Type B pancreatic cell (in vitro differentiated cells): ENCODE measurements around the gene NUDCD3. TPM values are rescaled to one million over a fixed set of nuclear protein-coding genes. Genes with fewer than 3 reads are reported as not detected.

Source experiments
- DNase-seq: peaks from one replicate; pipeline ENCODE4 v3.0.0; 2021; ENCODE audit warnings: mixed read lengths; ENCODE audit not compliant: unreplicated experiment; ENCODE audit errors: extremely low spot score
- H3K27ac Mint-ChIP-seq: 2 replicates; pipeline ENCODE4 v1.8.0; 2021; ENCODE audit warnings: mild to moderate bottlenecking, mixed read lengths
- H3K27me3 Mint-ChIP-seq: 2 replicates; pipeline ENCODE4 v1.8.0; 2021; ENCODE audit warnings: mixed read lengths
- H3K36me3 Mint-ChIP-seq: 2 replicates; pipeline ENCODE4 v1.8.0; 2021; ENCODE audit warnings: mixed read lengths
- H3K4me1 Mint-ChIP-seq: one replicate; pipeline ENCODE4 v1.8.0; 2021; ENCODE audit warnings: mixed read lengths; ENCODE audit not compliant: unreplicated experiment
- H3K4me3 Mint-ChIP-seq: 2 replicates; pipeline ENCODE4 v1.8.0; 2021; ENCODE audit warnings: mild to moderate bottlenecking, mixed read lengths
- H3K9me3 Mint-ChIP-seq: 2 replicates; pipeline ENCODE4 v1.8.0; 2021; ENCODE audit warnings: mixed read lengths
- total RNA-seq: library from RNA; stranded (reverse); gene quantifications from 2 replicates; pipeline ENCODE4 v1.2.1, GENCODE V29; 2021; ENCODE audit warnings: low replicate concordance
- TF ChIP-seq, protein P1 (sequence below): fragments of 200-600 bp; sonication (generic); conservative IDR thresholded peaks from 2 replicates; pipeline ENCODE4 v1.5.0; 2021; ENCODE audit warnings: antibody characterized with exemption, mild to moderate bottlenecking

The NUDCD3 gene
- total RNA-seq, 1 donor from 2014 or later = 88.5 TPM

- DNase-seq = peak; percentile 49
- no peaks in the 10 kb centered on the region for H3K4me1 Mint-ChIP-seq
- no peak overlapping the region for H3K4me3 Mint-ChIP-seq
- no peaks in the 10 kb centered on the region for H3K27me3 Mint-ChIP-seq
- peaks cover 6% of the 10 kb centered on the region for H3K36me3 Mint-ChIP-seq
- no peak overlapping the region for H3K27ac Mint-ChIP-seq
- no peaks in the 10 kb centered on the region for H3K9me3 Mint-ChIP-seq
- TF ChIP-seq, protein P1, sequence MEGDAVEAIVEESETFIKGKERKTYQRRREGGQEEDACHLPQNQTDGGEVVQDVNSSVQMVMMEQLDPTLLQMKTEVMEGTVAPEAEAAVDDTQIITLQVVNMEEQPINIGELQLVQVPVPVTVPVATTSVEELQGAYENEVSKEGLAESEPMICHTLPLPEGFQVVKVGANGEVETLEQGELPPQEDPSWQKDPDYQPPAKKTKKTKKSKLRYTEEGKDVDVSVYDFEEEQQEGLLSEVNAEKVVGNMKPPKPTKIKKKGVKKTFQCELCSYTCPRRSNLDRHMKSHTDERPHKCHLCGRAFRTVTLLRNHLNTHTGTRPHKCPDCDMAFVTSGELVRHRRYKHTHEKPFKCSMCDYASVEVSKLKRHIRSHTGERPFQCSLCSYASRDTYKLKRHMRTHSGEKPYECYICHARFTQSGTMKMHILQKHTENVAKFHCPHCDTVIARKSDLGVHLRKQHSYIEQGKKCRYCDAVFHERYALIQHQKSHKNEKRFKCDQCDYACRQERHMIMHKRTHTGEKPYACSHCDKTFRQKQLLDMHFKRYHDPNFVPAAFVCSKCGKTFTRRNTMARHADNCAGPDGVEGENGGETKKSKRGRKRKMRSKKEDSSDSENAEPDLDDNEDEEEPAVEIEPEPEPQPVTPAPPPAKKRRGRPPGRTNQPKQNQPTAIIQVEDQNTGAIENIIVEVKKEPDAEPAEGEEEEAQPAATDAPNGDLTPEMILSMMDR = no peak
Observed at GRCh38 chr7:44387389-44387788, 103.1 kb downstream of the NUDCD3 start.

DNA sequence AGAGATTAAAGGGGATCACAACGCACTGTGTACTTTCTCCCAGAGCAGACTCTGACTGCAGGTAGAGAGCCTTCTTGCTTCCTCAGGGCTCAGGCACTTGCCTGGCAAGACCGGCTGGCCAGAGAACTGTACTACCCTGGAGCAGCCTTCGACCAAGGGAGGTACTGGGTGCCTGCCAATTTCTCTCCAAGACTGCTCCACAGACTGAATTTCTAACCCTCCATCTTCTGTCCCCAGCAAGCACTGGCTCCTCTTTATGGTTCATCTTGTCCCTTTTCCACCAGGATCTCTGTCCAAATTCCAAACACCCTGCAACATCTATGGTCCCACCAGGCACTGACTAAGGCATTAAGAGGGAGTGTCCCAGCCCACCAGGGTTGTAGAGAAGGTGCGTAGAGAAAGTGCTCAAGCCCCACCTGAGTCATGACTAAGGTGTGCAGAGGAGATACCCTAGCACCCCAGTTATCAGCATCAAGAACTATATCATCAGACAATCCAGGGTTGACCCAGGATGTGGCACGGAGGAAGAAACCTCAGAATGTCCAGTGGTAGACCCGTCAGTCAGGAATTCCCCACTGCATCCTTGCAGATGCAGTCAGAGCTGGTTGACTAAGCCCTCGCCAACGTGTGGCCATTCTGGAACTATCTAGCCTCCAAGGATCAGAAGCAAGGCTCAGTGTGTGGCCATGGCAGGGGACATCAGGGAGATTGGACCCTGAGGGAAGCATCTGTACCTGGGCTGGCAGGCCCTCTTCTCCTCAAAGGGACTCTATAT lies 104.1 kb downstream of the NUDCD3 start:
- H3K9me3 Mint-ChIP-seq = no peaks in the 10 kb centered on the region
- no peak overlapping the region for H3K4me3 Mint-ChIP-seq
- peaks cover 6% of the 10 kb centered on the region for H3K36me3 Mint-ChIP-seq
- TF ChIP-seq, protein P1 = no peak
- H3K27me3 Mint-ChIP-seq = no peaks in the 10 kb centered on the region
- H3K27ac Mint-ChIP-seq = no peak overlapping the region
- no peaks in the 10 kb centered on the region for H3K4me1 Mint-ChIP-seq
- no peak for DNase-seq

DNA sequence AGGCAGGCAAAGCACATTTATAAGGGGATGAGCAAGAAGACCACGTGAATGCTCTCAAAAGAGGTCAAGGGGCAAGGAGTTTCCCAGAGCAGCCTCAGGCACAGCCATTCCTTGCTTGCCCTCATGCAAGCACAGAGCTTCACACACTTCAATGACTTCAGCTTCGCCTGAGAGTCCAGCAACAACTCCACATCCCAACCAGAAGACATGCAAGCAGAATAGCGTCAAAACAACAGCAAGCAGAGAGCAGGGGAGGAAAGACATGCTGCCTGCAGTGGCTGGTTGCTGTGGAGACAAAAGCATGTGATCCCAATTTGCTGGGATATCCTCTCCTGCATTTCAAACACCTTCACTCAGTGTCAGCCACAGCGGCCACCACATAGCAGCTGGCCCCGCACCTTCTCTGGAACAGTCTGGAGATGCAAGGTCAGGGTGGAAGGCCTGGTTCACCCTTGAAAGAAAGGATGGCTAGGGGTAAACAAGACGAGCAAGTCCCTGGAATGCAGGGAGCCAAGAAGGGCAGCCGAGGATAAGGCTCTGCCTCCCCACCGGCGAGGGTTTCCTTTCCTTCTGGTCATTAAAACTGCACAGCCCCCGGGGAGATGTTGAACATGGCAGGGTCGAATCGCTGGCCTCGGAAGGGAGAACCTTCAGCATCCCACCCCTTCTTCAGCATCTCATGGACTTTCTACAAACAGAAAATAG lies 104.9 kb downstream of the NUDCD3 start:
- Mint-ChIP-seq H3K36me3 (peaks cover 6% of the 10 kb centered on the region), H3K27me3 (no peaks in the 10 kb centered on the region), H3K4me3 (no peak overlapping the region), H3K4me1 (no peaks in the 10 kb centered on the region), H3K27ac (no peak overlapping the region), H3K9me3 (no peaks in the 10 kb centered on the region)
- TF ChIP-seq, protein P1 = no peak
- DNase-seq = no peak

DNA sequence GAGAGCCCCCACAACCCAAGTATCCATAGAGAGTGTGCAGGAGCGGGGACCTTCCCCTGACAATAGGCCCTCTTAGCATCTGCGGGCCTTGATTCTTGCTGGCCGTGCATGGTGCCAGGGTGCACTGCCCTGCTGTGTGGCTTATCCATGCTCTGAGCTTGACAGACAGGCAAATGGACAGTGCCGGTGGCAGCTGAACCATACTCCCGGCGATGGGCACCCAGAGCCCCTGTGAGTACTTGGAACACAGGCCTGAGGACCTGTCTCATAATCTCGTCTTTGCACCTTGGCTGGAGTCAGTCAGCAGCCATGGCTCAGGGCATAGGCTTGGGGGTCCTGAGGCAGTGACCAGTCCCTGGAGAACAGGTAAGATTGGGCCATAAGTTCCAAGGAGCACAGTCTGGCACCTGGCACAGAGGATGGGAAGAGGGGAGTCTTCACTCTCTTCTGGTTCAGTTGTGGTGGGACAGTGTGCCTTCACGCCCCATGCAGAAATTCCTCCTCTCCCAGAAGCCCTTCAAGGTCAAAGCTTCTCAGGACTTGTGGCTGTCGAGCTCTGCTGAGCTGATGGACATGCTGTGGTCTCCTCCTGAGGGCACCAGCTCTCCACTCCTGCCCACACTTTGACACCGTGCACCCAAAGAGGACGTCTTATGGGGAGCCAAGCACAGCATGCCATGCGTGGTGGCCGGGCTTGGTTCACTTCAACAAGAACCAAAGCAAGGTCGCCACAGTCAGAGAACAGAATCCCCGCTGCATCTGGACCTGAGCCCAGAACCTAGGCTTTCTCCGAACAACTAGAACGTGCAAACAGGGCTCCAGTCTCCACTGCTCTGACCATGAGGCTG lies 105.6 kb downstream of the NUDCD3 start:
- Mint-ChIP-seq H3K36me3 (peaks cover 6% of the 10 kb centered on the region), H3K9me3 (no peaks in the 10 kb centered on the region), H3K27ac (no peak overlapping the region), H3K27me3 (no peaks in the 10 kb centered on the region), H3K4me3 (no peak overlapping the region), H3K4me1 (no peaks in the 10 kb centered on the region)
- DNase-seq = peak; percentile 52
- TF ChIP-seq, protein P1 = no peak

GRCh38 chr7:44383566-44383965 lies 106.9 kb downstream of the NUDCD3 start:
- Mint-ChIP-seq H3K4me3 (no peak overlapping the region), H3K36me3 (peaks cover 6% of the 10 kb centered on the region), H3K27me3 (no peaks in the 10 kb centered on the region), H3K27ac (no peak overlapping the region), H3K4me1 (peaks cover 4% of the 10 kb centered on the region), H3K9me3 (no peaks in the 10 kb centered on the region)
- DNase-seq = peak; percentile 64
- TF ChIP-seq, protein P1 = no peak
